Mammary epithelial cell (primary cell): Measurements from ENCODE around the gene RMI1.

Source experiments
- CTCF ChIP-seq, 2 donors: IDR thresholded peaks in 1 of 2; conservative IDR thresholded peaks in 1 of 2; 2 replicates each; pipeline ENCODE4 v1.5.1; 2011 to 2012; ENCODE audit warnings: inconsistent platforms in 2 of 2, low read length in 2 of 2, mild to moderate bottlenecking in 2 of 2, control low read depth in 1 of 2, low read depth in 1 of 2; ENCODE audit not compliant: insufficient read depth in 1 of 2; ENCODE audit errors: extremely low read depth in 1 of 2
- EZH2 ChIP-seq: IDR thresholded peaks from 2 replicates; pipeline ENCODE4 v1.6.1; 2012; ENCODE audit warnings: low read length, inconsistent platforms, borderline replicate concordance

- no peak for TF ChIP-seq CTCF (conservative IDR thresholded peaks at IDR 0.05 in 1 of 2, IDR thresholded peaks at IDR 0.05 in 1 of 2; ENCODE audit: extremely low read depth in 1 of 2, insufficient read depth in 1 of 2, low read depth in 1 of 2, low read length in 2 of 2)
- no peak for TF ChIP-seq EZH2
Observed at GRCh38 chr9:84001621-84002020, 21.0 kb downstream of the RMI1 start.
